Activated CD4-positive, CD25-positive, alpha-beta regulatory T cell treated with anti-CD3 and anti-CD28 coated beads, Interleukin-2, amount 50 U/mL, for 72 hours (primary cell): ENCODE measurements around the gene BLMH.

Source experiments
- DNase-seq: peaks from one replicate; pipeline ENCODE4 v3.0.0; 2021

The BLMH gene

GRCh38 chr17:30304778-30305177 lies 13.0 kb upstream of the BLMH start:
- DNase-seq, result no peak

GRCh38 chr17:30302241-30302640 lies 10.5 kb upstream of the BLMH start:
- DNase-seq, result no peak

DNA sequence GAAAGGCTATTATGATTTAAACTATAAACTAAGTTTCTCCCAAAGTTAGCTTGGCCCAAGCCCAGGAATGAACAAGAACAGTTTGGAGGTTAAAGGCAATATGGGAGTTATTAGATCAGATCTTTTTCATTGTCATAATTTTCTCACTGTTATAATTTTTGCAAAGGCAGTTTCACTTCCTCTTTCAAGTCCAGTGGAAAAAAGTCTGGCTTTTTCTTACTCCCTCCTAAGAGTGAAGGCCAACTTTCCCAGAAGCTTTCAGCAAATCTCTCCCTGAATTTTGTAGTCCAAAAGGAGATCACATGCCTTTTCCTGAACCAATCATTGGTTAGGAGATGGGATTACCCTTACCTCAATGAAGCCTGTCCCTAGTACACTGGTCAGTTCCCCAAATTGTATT lies 9.1 kb upstream of the BLMH start:
- DNase-seq, result no peak

- no peak for DNase-seq
Observed at GRCh38 chr17:30299000-30299399, 7.3 kb upstream of the BLMH start.

- no peak for DNase-seq
Observed at GRCh38 chr17:30297715-30298114, 6.0 kb upstream of the BLMH start.

GRCh38 chr17:30296499-30297080 lies 4.8 kb upstream of the BLMH start:
- no peak for DNase-seq

DNA sequence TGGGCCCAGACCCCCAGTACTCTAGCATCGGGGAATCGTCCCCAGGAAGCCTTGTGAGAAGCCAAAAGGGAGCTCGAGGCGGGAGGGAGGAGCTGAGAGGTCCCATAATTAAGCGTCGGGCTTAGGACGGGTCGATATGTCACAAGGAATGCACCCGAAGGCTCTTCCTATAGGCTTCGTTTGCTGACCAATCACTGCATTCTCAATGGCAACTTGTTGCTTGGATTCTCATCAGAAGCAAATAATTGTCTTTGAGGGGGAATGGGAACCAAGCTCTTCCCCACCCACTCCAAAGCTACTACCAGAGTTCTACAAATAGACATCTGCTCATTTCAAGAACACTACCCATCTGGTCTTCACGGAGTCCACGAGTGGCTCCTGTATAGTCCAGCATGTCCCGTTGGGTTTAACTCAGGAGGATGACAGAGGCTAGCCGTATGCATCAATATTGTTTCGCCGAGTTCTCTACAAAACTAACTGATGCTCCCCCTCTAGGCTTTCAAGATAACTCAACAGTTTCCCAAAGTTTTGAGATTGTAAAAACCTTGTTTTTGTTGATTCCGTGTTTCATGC lies 628 bp upstream of the BLMH start:
- no peak for DNase-seq

GRCh38 chr17:30290696-30291542 lies 825 bp downstream of the BLMH start:
- peak; percentile 54 for DNase-seq

DNA sequence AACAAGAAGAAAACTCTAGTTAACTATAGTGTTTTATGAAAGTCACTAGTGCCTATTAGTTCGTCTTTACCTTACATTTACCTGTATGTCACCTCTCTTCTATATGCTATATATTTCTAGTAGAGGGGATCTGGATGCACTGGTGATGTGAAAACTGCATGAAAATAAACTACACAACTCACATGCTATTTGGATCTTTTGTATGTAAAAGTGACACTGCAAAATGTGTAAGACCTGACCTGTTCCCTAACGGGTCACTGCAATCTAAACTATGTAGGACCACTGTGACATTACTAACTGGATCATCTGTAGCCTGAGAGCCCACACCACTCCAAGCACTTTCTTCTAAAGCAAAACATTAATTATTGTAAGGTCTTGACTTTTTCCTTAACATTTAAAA lies 1.7 kb downstream of the BLMH start:
- no peak for DNase-seq

DNA sequence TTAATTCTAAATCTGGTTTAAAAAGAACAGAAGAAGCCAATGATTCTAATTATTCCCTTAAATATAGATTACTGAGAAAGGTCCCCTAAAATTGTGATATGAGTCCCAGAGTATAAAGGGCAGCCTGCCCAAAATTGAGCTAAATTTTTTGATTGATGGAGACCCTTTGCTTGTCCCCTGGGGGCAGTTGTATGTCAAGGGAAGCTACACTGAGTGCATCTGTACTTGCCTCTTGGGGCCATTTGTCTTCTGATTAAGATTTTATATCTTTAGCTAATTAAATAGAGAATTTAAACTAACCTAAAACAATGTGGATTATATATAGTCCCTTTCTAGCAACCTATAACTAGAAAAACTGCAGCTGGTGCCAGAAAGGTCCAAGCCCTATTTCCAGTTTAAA lies 12.6 kb downstream of the BLMH start:
- no peak for DNase-seq

GRCh38 chr17:30278032-30278431 lies 13.7 kb downstream of the BLMH start:
- no peak for DNase-seq

GRCh38 chr17:30275911-30276310 lies 15.8 kb downstream of the BLMH start:
- DNase-seq, result no peak

DNA sequence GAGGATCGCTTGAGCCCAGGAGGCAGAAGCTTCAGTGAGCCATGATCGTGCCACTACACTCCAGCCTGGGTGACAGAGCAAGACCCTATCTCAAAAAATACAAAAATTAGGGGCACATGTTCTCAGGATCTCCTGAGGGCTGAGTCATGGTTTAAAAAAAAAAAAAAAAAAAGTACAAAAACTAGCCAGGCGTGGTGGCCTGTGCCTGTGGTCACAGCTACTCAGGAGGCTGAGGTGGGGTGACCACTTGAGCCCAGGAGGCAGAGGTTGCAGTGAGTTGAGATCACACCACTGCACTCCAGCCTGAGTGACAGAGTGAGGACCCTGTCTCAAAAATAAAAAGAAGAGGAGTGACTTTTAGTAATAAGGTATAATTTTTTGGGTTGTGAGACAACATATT lies 16.9 kb downstream of the BLMH start:
- DNase-seq, result no peak

DNA sequence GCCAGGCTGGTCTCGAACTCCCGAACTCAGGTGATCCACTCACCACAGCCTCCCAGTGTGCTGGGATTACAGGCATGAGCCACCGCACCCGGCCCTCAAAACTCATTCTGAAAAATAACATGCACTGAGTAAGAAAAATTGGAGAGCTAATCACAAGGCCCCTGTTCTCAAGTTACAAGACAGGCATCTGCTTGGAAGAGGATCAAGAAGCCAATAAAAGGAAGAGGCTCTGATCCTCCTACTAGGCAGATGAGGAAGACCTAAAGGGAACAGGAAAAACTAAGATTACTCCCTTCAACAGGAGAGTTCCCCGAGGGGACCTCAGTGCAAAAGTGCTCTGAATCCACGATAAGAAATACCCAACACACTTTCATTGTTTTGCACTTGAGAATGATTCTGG lies 18.4 kb downstream of the BLMH start:
- DNase-seq, result no peak

DNA sequence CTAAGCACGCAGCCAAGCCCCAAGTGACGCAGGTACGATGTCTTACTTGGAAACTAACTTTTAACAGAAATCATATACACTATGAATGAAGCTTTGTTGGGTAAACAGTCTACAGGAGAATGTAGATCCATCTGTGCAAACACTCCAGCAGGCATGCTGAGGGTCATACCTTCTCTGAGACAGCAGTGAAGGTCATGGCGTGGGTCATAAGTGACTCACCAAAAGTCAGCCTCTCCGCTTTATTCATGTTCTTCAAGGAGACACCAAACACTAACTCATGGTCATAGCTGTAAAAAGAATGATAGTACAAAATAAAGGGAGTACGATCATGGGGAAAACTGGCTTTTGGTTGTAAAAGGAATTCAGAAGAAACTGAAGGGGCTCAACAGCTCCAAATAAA lies 20.6 kb downstream of the BLMH start:
- DNase-seq, result no peak

DNA sequence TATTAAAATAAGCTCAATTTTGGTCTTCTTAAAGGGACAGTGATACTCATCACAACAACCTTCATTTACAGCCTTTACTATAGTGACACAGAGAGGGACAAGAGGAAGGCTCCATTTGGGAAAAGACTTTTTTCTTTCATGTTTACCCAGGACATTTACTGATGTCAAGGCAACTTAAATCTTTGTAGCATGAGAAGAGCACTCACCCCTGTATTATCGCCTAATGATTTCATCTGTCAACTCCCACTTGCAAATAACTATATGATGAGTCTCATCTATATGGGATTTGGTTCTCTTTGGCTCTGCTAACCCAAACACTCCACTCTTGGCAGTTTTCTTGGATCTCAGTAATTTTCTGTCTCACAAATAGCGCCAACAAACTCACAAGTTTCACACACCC lies 24.1 kb downstream of the BLMH start:
- no peak for DNase-seq

DNA sequence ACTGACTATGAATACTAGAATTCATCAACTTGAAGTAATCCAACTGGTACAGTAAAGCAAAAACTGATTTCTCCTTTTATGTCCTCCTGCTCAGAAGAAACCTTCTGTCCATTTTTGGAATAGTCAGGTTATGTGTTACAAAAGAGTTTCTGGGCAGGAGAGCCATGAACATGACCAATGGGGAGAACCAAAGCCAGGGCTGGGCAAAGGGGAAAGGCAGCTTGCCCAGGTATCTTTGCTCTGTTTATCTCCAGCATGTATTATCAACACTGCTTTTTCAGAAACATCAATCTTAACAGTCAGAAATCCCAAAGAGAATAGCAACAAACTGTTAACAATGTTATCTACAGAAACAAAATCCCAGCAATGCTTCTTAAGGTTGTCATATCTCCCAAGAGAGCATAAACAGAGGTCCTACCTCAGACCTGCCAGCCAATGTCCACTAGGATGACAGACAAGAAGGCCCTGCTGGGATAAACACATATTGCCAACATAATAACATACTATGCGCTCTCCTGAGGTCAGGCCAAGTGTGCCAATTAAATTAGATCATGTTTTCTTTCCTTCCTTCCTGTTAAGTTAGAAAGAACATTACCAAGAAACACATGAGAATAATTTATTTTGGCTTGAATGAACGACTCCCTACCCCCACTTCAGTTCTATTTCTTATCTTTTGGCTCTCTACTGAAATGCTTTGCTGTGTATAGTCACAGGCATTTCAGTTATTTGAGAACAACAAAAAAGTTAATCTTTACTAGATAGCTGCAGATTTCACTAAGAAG lies 28.0 kb downstream of the BLMH start:
- no peak for DNase-seq

DNA sequence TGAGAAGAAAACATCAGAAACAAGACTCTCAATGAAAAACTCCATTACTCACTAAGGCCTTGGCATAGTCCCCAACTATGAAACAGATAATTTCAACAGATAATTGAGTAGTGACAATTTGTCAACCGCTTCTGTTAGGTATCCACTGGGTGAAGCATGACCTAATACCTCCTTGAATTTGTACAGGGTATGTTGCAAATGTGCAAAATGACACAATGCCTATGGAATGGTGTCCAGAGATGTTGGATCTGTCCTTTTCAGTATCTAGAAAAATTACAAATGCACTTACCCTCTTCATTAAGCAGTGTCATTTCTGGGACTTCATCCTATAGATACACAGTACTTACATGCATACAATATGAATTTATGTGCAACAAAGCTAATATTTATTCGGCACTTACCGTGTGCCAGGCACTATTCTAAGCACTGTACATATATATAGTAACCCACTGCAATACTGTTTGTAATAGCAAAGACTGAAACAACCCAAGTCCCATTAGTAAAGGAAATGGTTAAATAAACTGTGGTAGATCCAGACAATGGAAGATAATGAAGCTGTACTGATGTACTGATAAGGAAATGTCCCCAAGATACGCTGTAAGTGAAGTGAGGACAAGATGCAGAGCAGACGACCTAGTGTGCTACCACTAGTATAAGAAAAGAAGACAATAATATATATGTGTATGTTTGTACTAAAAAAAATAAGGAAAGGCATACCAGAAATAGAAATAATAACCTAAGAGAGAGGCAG lies 34.8 kb downstream of the BLMH start:
- no peak for DNase-seq

DNA sequence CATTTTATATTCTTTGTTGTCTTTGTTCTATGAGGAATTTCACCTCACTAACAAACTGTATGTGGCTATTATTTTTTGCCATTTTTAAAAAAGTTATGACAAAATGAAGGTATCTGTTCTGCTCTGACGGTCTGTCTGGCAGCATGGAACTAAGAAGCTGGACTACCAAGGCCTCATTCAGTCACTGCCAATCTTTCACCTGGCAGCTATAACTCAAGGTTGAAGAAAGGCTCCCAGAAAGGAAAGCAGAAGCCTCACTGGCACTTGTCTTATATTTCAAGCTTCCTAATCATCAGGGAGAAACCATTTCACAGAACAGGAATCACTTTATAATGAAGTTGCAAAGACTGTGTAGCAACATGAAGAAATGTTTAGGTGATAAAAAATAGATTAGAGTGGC lies 37.6 kb downstream of the BLMH start:
- DNase-seq, result no peak

- DNase-seq, result no peak
Observed at GRCh38 chr17:30253312-30253711, 38.4 kb downstream of the BLMH start.

GRCh38 chr17:30251931-30252330 lies 39.8 kb downstream of the BLMH start:
- no peak for DNase-seq

DNA sequence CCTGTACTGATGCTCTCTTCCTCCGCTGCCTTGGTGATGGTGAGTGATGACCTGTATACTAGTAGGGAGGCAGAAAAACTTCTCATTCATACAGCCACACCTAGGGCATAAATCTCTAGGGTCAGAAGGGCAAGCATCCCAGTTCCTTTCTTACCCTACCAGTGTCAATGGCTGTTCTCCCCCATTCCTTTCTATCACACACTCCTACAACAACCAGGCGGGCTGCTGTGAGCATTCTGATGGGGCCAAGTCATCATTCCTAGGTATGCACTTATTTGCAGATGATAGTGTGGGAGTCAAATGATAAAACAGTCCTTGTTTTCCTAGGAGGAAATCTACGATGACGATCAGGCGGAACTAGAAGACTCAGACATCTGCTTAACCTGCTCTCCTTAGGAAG lies 42.3 kb downstream of the BLMH start:
- no peak for DNase-seq

DNA sequence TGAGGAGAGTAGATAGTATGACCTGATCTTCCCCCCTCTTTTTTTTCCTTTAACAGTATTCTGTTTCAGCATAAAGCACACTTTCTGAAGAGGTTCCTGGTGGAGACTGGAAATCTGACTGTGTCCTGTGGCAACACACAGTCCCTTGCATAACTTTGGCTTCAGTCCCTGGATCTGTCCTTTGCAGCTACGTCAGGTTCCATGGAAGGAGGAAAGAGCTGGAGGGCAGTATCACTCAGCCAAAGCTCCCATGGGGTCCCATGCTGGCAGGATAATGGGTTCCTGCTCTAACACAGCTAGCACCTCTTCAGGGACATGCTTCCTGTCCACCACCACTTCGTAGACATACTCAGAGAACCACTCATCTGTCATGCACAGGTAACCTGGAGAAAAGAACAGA lies 43.0 kb downstream of the BLMH start:
- DNase-seq, result no peak
